Mammary epithelial cell (primary cell): ENCODE measurements around the gene GTF2H3.

Experiments used
- EZH2 ChIP-seq: IDR thresholded peaks from 2 replicates; pipeline ENCODE4 v1.6.1; 2012; ENCODE audit warnings: low read length, inconsistent platforms, borderline replicate concordance
- TF ChIP-seq, protein P1 (sequence below), 2 donors: IDR thresholded peaks in 1 of 2; conservative IDR thresholded peaks in 1 of 2; 2 replicates each; pipeline ENCODE4 v1.5.1; 2011 to 2012; ENCODE audit warnings: inconsistent platforms in 2 of 2, low read length in 2 of 2, mild to moderate bottlenecking in 2 of 2, control low read depth in 1 of 2, low read depth in 1 of 2; ENCODE audit not compliant: insufficient read depth in 1 of 2; ENCODE audit errors: extremely low read depth in 1 of 2

DNA sequence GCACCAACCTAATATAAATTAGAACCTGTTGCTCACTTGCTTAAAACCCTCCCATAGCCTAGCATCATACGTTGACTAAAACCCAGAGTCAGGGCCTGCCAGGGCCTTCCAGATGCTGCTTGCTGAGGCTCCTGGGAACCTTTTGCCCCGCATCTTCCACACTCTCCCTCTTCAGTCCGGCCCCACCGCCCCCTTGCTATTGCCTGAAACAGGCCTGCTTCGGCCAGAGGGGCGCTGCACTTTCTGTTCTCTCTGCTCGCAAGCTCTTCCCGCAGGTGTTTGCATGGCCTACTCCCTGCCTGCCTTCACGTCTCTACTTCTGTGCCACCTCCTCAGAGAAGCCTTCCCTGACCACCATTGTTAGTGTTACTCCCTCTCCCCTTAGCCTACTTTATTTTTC, 23.6 kb downstream of the GTF2H3 start:
- TF ChIP-seq EZH2 = no peak
- TF ChIP-seq, protein P1, sequence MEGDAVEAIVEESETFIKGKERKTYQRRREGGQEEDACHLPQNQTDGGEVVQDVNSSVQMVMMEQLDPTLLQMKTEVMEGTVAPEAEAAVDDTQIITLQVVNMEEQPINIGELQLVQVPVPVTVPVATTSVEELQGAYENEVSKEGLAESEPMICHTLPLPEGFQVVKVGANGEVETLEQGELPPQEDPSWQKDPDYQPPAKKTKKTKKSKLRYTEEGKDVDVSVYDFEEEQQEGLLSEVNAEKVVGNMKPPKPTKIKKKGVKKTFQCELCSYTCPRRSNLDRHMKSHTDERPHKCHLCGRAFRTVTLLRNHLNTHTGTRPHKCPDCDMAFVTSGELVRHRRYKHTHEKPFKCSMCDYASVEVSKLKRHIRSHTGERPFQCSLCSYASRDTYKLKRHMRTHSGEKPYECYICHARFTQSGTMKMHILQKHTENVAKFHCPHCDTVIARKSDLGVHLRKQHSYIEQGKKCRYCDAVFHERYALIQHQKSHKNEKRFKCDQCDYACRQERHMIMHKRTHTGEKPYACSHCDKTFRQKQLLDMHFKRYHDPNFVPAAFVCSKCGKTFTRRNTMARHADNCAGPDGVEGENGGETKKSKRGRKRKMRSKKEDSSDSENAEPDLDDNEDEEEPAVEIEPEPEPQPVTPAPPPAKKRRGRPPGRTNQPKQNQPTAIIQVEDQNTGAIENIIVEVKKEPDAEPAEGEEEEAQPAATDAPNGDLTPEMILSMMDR (conservative IDR thresholded peaks at IDR 0.05 in 1 of 2, IDR thresholded peaks at IDR 0.05 in 1 of 2; ENCODE audit: extremely low read depth in 1 of 2, insufficient read depth in 1 of 2, low read depth in 1 of 2, low read length in 2 of 2) = no peak
